Activated T-helper 17 cell treated with anti-CD3 and anti-CD28 coated beads, Interleukin-2, amount 50 U/mL, for 72 hours (primary cell): ENCODE data around the gene TRIO. TPM values are rescaled to one million over a fixed set of nuclear protein-coding genes. Genes with fewer than 3 reads are reported as not detected.

ENCODE experiments used
- ATAC-seq: fragments of 150-1000 bp; cut with Tn5 transposase; replicated peaks from 2 replicates; pipeline ENCODE4 v1.10.0; 2021; ENCODE audit warnings: mild to moderate bottlenecking, moderate library complexity
- H3K27ac Mint-ChIP-seq: one replicate; pipeline ENCODE4 v1.8.0; 2022; ENCODE audit warnings: mixed read lengths
- H3K27me3 Mint-ChIP-seq: one replicate; pipeline ENCODE4 v1.8.0; 2022; ENCODE audit warnings: mixed read lengths
- H3K36me3 Mint-ChIP-seq: one replicate; pipeline ENCODE4 v1.8.0; 2022; ENCODE audit warnings: low read depth, mild to moderate bottlenecking, mixed read lengths
- H3K4me1 Mint-ChIP-seq: one replicate; pipeline ENCODE4 v1.8.0; 2022; ENCODE audit warnings: mixed read lengths
- H3K4me3 Mint-ChIP-seq: one replicate; pipeline ENCODE4 v1.8.0; 2022; ENCODE audit warnings: mild to moderate bottlenecking, mixed read lengths
- H3K9me3 Mint-ChIP-seq: one replicate; pipeline ENCODE4 v1.8.0; 2022; ENCODE audit warnings: mixed read lengths
- total RNA-seq, 2 donors: library from RNA; stranded (reverse); gene quantifications; one replicate each; pipeline ENCODE4 v1.2.3, GENCODE V29; 2022

The TRIO gene
- total RNA-seq, 2 donors from 2014 or later, result 13.6 to 21.5 TPM

DNA sequence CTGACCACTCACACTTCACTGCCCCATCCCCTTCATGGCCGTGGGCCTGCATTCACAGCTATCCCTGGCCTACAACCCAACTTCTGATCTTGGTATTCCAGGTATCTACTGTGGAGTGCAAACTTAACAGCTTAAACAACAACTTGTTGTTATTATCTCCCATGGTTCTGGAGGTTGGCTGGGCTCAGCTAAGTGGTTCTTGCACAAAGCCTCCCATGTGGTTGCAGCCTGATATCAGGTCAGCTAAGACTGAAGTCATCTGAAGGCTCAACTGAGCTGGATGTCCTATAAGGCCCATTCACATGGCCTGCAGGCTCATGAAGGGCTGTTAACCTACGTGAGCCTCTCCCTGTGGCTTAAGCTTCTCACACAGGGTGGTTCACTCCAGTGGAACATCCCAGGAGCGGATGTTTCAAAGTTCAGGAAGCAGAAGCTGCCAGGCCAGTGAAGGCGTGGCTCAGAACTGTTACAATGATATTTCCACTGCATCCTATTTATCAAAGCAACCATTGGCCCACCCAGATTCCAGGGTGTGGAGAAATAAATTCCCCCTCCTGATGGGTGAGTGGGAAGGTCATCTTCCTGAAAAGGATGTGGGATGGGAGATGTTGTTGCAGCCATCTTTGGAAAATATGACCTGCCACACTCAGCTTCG, 30.0 kb upstream of the TRIO start:
- H3K27me3 Mint-ChIP-seq, result peaks cover 11% of the 10 kb centered on the region
- H3K36me3 Mint-ChIP-seq, result no peaks in the 10 kb centered on the region
- H3K4me3 Mint-ChIP-seq, result no peak overlapping the region
- ATAC-seq, result no peak
- no peak overlapping the region for H3K27ac Mint-ChIP-seq
- peaks cover 12% of the 10 kb centered on the region for H3K4me1 Mint-ChIP-seq
- peaks cover 3% of the 10 kb centered on the region for H3K9me3 Mint-ChIP-seq

DNA sequence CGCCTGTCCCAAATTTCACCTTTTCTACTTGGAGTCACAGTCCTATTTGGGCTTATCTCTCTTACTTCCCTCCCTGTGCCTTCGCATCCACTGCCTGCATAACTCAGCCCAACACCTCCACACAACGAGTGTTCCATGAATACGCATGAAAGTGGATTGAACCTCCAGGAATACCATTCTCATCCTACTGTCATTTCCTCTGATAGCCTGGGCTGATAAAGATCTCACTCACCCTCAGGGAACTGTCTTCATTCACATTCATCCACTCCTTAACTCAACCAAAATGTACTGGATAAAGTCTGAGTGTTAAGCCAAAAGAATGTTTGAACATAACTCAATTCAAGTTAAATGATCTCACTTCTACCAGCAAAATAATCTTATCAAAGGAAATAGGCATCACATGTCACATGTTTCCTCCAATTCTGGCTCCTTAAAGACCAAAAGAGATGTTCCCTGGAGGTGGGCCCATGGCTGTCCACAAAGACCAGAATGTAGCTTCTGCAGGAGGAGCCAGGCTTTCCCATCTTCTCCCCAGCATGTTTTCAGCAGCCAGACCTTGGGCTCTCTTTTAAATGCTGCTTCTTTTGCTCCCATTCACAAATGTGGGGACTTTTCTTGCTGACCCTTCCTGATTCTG, 28.4 kb upstream of the TRIO start:
- H3K27me3 Mint-ChIP-seq, result peaks cover 5% of the 10 kb centered on the region
- no peak overlapping the region for H3K27ac Mint-ChIP-seq
- H3K4me3 Mint-ChIP-seq, result no peak overlapping the region
- H3K36me3 Mint-ChIP-seq, result no peaks in the 10 kb centered on the region
- ATAC-seq, result no peak
- H3K9me3 Mint-ChIP-seq, result no peaks in the 10 kb centered on the region
- no peaks in the 10 kb centered on the region for H3K4me1 Mint-ChIP-seq

DNA sequence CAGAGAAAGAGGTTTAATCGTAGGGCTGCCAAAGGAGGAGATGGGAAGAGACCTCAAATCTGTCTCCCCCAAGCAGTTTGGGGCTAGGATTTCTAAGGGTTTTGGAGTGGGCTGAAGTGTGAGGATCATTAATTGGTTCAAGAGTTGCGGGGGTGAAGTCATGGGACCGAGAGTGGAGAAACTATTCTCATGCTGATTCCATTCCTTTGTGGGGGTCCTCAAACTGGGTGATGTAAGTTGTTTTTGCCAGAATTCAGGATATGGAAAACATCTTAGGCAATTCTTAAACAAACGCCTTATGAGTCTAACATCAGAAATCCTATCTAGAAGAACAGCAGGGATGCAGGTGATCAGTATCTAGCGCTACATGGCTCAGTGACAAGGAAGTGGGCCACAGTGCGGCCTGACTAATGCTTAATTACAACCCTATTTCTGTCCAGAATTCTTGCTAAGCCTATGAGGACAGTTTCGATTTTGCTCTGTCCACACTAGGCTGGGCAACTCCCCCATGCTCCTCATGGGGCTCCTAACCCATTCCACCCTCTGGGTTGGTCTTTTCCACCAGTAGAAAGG, 27.7 kb upstream of the TRIO start:
- Mint-ChIP-seq H3K4me1 (no peaks in the 10 kb centered on the region), H3K27ac (no peak overlapping the region), H3K27me3 (peaks cover 5% of the 10 kb centered on the region), H3K36me3 (no peaks in the 10 kb centered on the region), H3K9me3 (no peaks in the 10 kb centered on the region), H3K4me3 (no peak overlapping the region)
- no peak for ATAC-seq

DNA sequence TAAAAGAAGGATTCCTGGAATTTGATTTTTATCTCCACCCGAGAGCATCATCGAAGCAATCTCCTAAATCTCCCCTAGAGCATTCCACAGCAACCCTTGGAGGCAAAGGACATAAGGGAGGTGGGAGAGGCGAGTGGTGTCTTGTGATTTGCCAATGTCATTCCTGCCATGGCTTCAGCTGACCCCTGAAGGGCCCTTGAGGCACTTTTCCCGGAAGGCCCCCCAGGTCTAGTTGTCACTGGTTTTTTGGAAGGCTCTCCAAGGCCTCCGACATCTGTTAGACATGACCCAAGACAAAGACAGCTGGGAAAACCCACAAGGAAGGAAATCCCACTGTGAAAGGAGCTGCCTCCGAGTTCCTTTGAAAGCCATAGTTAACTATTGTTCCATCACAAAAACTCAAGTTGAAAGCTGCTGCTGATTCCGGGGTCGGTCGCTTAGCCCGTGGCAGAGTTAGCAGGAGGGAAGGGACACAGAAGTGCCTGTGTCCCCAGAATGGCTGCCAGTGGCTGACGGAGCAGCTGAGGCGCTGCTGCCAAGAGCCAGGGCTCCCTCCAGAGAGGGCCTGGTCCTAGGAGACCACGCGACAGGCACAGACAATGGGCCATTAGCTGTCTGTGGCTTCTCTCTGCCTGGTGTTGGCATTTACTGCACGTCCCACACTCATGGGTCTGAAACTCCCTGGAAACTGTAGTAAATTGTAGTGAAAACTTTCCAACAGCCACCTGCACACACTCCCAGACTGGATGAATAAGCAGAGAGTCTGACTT, 24.4 kb upstream of the TRIO start:
- Mint-ChIP-seq H3K36me3 (no peaks in the 10 kb centered on the region), H3K27ac (no peak overlapping the region), H3K9me3 (no peaks in the 10 kb centered on the region), H3K4me1 (no peaks in the 10 kb centered on the region), H3K4me3 (no peak overlapping the region), H3K27me3 (peaks cover 5% of the 10 kb centered on the region)
- no peak for ATAC-seq

DNA sequence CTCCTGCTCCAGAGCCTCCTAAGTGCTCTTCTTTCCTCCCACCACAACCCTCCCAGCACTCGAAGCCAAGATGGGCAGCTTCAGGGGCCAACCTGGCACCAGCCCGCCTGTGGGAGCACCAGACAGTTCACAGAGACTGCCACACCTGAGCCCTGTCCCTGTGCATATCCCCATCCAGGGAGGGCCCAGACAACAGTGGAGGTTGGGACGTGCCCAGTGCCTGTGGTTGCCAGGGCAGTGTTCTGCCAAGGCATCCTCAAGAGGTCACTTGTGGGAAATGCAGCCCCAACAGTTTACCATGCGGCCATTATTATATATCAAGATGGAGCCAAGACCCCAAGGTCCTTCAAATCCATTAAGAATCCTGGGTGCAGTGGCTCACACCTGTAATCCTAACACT, 23.0 kb upstream of the TRIO start:
- H3K9me3 Mint-ChIP-seq, result no peaks in the 10 kb centered on the region
- no peak overlapping the region for H3K4me3 Mint-ChIP-seq
- no peaks in the 10 kb centered on the region for H3K36me3 Mint-ChIP-seq
- no peaks in the 10 kb centered on the region for H3K27me3 Mint-ChIP-seq
- no peaks in the 10 kb centered on the region for H3K4me1 Mint-ChIP-seq
- no peak for ATAC-seq
- no peak overlapping the region for H3K27ac Mint-ChIP-seq

DNA sequence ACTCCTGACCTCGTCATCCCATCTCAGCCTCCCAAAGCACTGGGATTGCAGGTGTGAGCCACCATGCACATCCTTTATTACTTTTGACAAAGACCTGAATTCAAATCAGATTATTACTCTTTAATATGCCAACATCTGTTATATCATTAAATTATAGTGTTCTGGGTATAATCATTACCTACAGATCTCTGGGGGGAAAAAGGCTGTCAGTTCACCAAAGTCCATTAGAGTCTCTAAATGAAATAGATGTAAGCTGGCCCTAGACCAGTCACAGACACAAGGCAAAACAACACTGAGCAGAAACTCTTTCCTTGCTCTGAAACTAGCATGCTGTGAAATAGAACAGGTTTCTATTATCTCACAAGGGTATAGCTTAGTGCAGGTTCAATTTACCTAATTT, 21.6 kb upstream of the TRIO start:
- no peaks in the 10 kb centered on the region for H3K27me3 Mint-ChIP-seq
- H3K36me3 Mint-ChIP-seq, result no peaks in the 10 kb centered on the region
- no peak for ATAC-seq
- H3K4me3 Mint-ChIP-seq, result no peak overlapping the region
- no peaks in the 10 kb centered on the region for H3K9me3 Mint-ChIP-seq
- H3K27ac Mint-ChIP-seq, result no peak overlapping the region
- H3K4me1 Mint-ChIP-seq, result no peaks in the 10 kb centered on the region

DNA sequence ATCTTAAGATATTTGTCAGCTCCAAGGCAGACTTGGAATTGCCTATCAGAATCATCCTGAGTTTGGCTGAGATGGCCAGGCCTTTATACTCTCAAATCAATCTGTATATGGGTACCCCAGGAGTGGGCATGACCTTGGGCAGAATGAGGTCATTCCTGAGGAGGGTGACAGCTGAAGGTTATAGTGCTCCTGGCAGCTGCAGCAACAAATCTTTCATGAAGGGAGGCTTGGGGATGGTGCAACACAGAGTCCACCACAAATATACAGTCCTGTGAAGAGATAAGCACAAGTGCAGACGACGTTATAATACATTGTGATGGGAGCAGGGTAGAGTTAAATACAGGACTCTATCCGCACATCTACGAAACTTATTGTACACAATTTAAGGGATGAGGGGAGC, 21.1 kb upstream of the TRIO start:
- Mint-ChIP-seq H3K27ac (no peak overlapping the region), H3K4me3 (no peak overlapping the region), H3K27me3 (no peaks in the 10 kb centered on the region), H3K4me1 (no peaks in the 10 kb centered on the region), H3K9me3 (no peaks in the 10 kb centered on the region), H3K36me3 (no peaks in the 10 kb centered on the region)
- ATAC-seq, result no peak

DNA sequence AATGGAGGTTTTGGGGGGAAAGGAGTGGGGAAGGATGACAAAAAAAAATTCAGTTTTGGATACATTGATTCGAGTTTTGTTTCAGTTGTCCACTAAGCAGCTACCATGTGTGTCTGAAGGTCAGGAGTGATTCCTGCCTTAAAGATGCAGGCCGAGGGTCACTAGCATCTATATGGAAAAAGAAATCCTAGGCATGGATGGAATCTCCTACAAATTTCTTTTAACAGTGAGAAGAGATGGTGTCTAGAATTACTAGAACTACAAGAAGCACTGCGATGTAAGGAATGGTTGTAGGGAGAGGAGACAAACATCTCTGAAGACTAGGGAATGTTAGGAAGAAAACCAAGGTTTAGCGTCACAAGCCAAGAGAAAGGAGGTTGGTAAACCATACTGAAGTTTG, 19.6 kb upstream of the TRIO start:
- no peak overlapping the region for H3K4me3 Mint-ChIP-seq
- no peaks in the 10 kb centered on the region for H3K27me3 Mint-ChIP-seq
- H3K27ac Mint-ChIP-seq, result no peak overlapping the region
- no peaks in the 10 kb centered on the region for H3K9me3 Mint-ChIP-seq
- H3K4me1 Mint-ChIP-seq, result no peaks in the 10 kb centered on the region
- no peak for ATAC-seq
- no peaks in the 10 kb centered on the region for H3K36me3 Mint-ChIP-seq

DNA sequence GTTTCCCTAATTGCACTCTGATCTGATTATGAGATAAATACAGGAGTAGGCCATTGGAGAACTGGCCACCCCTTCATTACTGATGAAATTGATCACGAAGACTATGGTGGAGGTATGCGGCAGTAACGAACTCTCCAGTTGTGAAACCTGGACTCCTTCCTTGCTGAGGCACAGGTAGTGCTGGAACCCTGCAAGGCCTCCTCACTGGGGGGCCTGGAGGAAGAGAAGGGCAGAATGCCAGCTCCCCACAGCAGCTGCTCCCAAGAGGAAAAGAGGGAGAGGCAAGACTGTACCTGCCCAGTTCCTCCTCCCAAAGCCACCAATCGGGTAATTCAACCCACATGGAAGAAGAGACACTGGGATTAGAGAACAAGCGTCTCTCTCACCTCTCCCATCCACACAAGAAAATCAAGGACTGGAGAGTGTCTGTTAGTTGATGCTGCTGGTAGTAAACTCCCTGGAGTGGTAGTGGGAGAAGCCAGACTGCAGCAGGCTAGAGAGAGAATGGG, 19.1 kb upstream of the TRIO start:
- no peaks in the 10 kb centered on the region for H3K4me1 Mint-ChIP-seq
- H3K27me3 Mint-ChIP-seq, result no peaks in the 10 kb centered on the region
- H3K27ac Mint-ChIP-seq, result no peak overlapping the region
- no peaks in the 10 kb centered on the region for H3K36me3 Mint-ChIP-seq
- H3K9me3 Mint-ChIP-seq, result no peaks in the 10 kb centered on the region
- H3K4me3 Mint-ChIP-seq, result no peak overlapping the region
- ATAC-seq, result no peak

DNA sequence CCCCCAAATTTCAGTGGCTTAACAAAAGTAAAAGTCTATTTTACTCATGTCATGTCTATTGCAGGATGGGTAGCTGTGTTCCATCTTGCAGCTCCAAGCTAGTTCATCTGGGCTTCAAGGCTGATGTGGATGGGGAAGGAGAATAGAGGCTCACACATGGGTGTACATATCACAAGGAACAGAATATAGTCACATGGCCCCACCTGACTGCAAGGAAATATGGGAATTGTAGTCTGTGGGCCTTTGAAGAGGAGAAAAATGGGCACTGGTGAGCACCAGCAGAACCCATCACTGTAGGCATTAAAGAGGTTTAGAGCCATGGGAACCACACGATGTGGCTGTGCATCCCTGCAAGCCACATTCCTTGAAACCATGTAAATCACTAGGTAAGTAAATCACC, 17.9 kb upstream of the TRIO start:
- H3K4me1 Mint-ChIP-seq, result no peaks in the 10 kb centered on the region
- H3K36me3 Mint-ChIP-seq, result no peaks in the 10 kb centered on the region
- no peak overlapping the region for H3K27ac Mint-ChIP-seq
- H3K27me3 Mint-ChIP-seq, result peaks cover 3% of the 10 kb centered on the region
- H3K9me3 Mint-ChIP-seq, result no peaks in the 10 kb centered on the region
- H3K4me3 Mint-ChIP-seq, result no peak overlapping the region
- no peak for ATAC-seq

DNA sequence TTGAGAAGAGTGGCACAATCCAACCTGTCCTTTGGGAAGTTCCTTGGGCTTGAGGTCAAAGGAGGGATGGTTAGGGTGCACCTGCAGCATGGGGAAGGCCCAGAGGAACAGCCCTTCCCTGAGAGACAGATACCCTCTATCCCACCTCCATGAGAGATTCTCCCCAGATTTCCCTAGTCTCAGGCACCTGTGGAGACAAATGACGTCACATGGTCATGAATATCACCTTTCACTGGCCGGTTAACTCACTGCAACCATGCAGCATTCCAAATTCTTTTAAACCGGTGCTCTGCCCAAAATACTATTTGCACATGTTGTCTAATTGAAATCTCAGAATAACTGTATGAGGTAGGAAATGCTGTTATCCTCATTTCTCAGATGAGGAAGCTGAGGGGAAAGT, 15.6 kb upstream of the TRIO start:
- Mint-ChIP-seq H3K4me3 (no peak overlapping the region), H3K4me1 (no peaks in the 10 kb centered on the region), H3K36me3 (no peaks in the 10 kb centered on the region), H3K27ac (no peak overlapping the region), H3K27me3 (peaks cover 6% of the 10 kb centered on the region), H3K9me3 (no peaks in the 10 kb centered on the region)
- ATAC-seq, result no peak

DNA sequence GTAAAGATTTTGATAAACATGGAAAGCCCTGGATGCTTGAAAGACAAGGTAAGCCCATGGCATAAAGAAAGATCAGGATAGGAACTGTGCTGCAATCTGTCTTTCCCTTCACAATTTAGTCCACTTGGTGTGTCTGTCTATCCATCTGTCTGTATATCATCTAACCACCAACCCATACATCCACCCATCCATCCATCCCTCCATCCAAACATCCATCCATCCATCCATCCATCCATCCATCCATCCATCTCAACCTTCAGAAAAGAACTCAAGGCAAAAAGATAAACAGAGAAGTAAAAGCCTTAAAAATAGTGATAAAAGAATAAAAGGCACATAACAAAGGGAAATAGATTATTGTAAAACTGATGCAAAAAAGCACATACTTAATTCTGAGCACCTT, 15.1 kb upstream of the TRIO start:
- no peak overlapping the region for H3K4me3 Mint-ChIP-seq
- no peak overlapping the region for H3K27ac Mint-ChIP-seq
- H3K4me1 Mint-ChIP-seq, result no peaks in the 10 kb centered on the region
- no peaks in the 10 kb centered on the region for H3K9me3 Mint-ChIP-seq
- no peaks in the 10 kb centered on the region for H3K36me3 Mint-ChIP-seq
- ATAC-seq, result no peak
- peaks cover 6% of the 10 kb centered on the region for H3K27me3 Mint-ChIP-seq

DNA sequence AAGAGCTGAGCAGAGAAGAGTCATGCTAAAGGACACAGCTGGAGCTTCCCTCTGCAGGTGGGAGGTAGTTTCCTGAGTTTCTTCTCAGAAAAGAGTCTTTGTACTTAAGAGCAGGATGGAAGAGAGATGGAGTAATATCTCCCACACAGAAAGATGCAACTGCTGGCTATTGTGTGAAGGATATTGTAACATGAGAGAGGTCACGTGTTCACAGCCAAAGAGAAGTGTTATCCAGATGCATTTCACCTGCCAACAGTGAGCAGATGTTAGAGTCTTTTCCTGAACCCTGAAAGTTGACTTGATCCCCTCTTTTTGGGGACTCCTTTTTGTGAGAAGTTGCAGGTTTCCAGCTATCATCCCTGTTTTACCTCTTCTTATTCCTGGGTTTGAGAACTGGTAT, 14.0 kb upstream of the TRIO start:
- no peak overlapping the region for H3K27ac Mint-ChIP-seq
- H3K4me3 Mint-ChIP-seq, result no peak overlapping the region
- ATAC-seq, result no peak
- no peaks in the 10 kb centered on the region for H3K9me3 Mint-ChIP-seq
- H3K36me3 Mint-ChIP-seq, result no peaks in the 10 kb centered on the region
- H3K27me3 Mint-ChIP-seq, result peaks cover 6% of the 10 kb centered on the region
- H3K4me1 Mint-ChIP-seq, result no peaks in the 10 kb centered on the region

DNA sequence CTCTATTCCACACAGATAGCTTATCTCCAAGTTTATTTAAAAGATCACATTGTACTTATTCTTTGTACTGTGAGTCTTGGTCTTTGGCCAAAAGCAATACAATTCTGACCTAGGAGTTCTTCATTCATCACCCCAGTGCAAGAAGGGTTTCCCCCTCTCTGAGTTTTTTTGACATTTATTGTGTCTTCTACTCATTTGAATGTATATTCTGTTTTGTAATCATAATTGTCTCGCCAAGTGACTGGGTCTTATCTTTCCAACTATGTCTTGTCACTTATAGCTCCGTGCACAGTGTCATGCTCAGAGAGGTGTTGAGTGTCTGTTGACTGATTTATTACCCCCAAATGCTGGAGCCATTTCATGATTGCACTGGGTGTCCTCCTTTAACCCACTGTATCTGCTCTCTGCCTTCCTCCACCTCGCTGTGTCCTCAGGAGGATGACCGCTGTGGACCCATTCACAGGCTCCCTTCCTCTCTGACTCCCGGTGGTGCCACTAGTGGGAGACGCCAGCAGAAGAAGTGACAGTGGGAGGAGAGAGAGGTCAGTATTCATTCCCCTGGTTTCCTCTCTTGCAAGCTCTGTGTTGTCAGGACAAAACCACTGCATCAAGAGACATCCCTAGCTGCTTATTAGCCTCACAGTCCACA, 11.2 kb upstream of the TRIO start:
- peaks cover 8% of the 10 kb centered on the region for H3K9me3 Mint-ChIP-seq
- no peak for ATAC-seq
- no peak overlapping the region for H3K27ac Mint-ChIP-seq
- H3K27me3 Mint-ChIP-seq, result peaks cover 24% of the 10 kb centered on the region
- H3K4me3 Mint-ChIP-seq, result no peak overlapping the region
- no peaks in the 10 kb centered on the region for H3K36me3 Mint-ChIP-seq
- H3K4me1 Mint-ChIP-seq, result no peaks in the 10 kb centered on the region
